ENCODE data around the gene PTX3.

Gene PTX3

GRCh38 chr3:157479464-157480243 lies 43.0 kb downstream of the PTX3 start:
- DNase-seq: no peak

GRCh38 chr3:157487339-157487738 lies 50.7 kb downstream of the PTX3 start:
- DNase-seq: no peak

- DNase-seq: no peak
Measured at GRCh38 chr3:157488144-157488543, 51.5 kb downstream of the PTX3 start.

DNA sequence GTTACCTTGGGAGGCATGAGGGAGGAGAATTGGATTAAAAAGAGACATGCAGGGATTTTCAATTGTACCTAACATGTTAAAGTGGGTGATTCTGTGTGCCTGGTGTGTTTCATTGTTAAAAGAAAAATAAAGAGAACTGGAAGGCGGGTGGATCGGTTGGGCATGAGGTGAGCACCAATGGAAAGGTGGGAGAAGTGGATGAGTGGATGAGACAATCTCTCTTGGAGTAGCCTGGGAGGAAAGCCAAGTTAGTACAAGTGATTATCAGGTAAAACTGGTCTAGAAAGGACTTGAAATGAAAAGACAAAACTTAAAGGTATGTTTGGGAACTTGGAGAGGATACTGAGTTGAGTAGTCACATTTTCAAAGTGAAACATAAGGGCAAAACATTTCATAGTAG lies 54.5 kb downstream of the PTX3 start:
- DNase-seq: no peak

Measured in NCI-H1694 (cell line).